Endothelial cell (in vitro differentiated cells): ENCODE results near the gene NRM. TPM values are rescaled to one million over a fixed set of nuclear protein-coding genes. Genes with fewer than 3 reads are reported as not detected.
"Not testable (repeated sequence)": the region's sequence is repeated elsewhere in the genome, so short reads cannot be mapped to it uniquely, and the experiment has no call there.

Source experiments
- DNase-seq: peaks from one replicate; pipeline ENCODE4 v3.0.0; 2021; ENCODE audit warnings: low spot score
- H3K27ac Mint-ChIP-seq: one replicate; pipeline ENCODE4 v1.8.0; 2021; ENCODE audit warnings: mixed read lengths, inconsistent platforms; ENCODE audit not compliant: unreplicated experiment
- H3K27me3 Mint-ChIP-seq: one replicate; pipeline ENCODE4 v1.8.0; 2021; ENCODE audit warnings: mild to moderate bottlenecking, moderate library complexity, mixed read lengths, inconsistent platforms; ENCODE audit not compliant: unreplicated experiment
- H3K36me3 Mint-ChIP-seq: one replicate; pipeline ENCODE4 v1.8.0; 2021; ENCODE audit warnings: mild to moderate bottlenecking, low read depth, mixed read lengths, inconsistent platforms; ENCODE audit not compliant: unreplicated experiment
- H3K4me1 Mint-ChIP-seq: one replicate; pipeline ENCODE4 v1.8.0; 2021; ENCODE audit warnings: mild to moderate bottlenecking, mixed read lengths, inconsistent platforms; ENCODE audit not compliant: unreplicated experiment
- H3K4me3 Mint-ChIP-seq: one replicate; pipeline ENCODE4 v1.8.0; 2021; ENCODE audit warnings: mild to moderate bottlenecking, mixed read lengths, inconsistent platforms; ENCODE audit not compliant: unreplicated experiment
- H3K9me3 Mint-ChIP-seq: one replicate; pipeline ENCODE4 v1.8.0; 2021; ENCODE audit warnings: mixed read lengths, inconsistent platforms; ENCODE audit not compliant: unreplicated experiment
- CTCF ChIP-seq: fragments of 200-600 bp; sonication (generic); IDR thresholded peaks from one replicate; pipeline ENCODE4 v1.5.0; 2021; ENCODE audit warnings: antibody characterized with exemption; ENCODE audit not compliant: unreplicated experiment
- total RNA-seq: library from RNA; stranded (reverse); fragmentation: NEBNext Ultra II Directional; extraction: Animal tissue kit (Norgen Biotek cat#: 25700); gene quantifications from one replicate; pipeline ENCODE4 v1.2.1, GENCODE V29; 2021; ENCODE audit not compliant: unreplicated experiment

NRM gene
- total RNA-seq, 1 donor from 2014 or later, result 26.0 TPM

- Mint-ChIP-seq H3K36me3 (peaks cover 15% of the 10 kb centered on the region), H3K4me3 (peak overlapping the region; percentile 80), H3K27ac (peak overlapping the region; percentile 63), H3K27me3 (peaks cover 1% of the 10 kb centered on the region), H3K9me3 (no peaks in the 10 kb centered on the region), H3K4me1 (peaks cover 41% of the 10 kb centered on the region)
- no peak for DNase-seq
- no peak for TF ChIP-seq CTCF
These were observed 14.0 kb downstream of the NRM start for GRCh38 chr6:30676660-30677285.

GRCh38 chr6:30672445-30673253 is 18.1 kb downstream of the NRM start, which contains the start of gene DHX16:
Gene DHX16, minus strand, starts transcription at chr6:30673006. Its CDS starts 165 bp downstream, at chr6:30672841.
- Mint-ChIP-seq H3K27ac (peak within 1 kb of the TSS; percentile 95), H3K27me3 (peaks cover 2% of the 10 kb centered on the region), H3K9me3 (no peaks in the 10 kb centered on the region), H3K4me3 (peak within 1 kb of the TSS; percentile 93), H3K36me3 (peaks cover 26% of the 10 kb centered on the region), H3K4me1 (peaks cover 29% of the 10 kb centered on the region)
- peak; percentile 97 for DNase-seq
- TF ChIP-seq CTCF, result peak; percentile 93

- Mint-ChIP-seq H3K4me3 (peak overlapping the region; percentile 72), H3K27me3 (peaks cover 2% of the 10 kb centered on the region), H3K36me3 (peaks cover 30% of the 10 kb centered on the region), H3K27ac (peak overlapping the region; percentile 61), H3K4me1 (peaks cover 25% of the 10 kb centered on the region), H3K9me3 (no peaks in the 10 kb centered on the region)
- DNase-seq, result peak; percentile 44
- TF ChIP-seq CTCF, result peak; percentile 20
These were observed 19.8 kb downstream of the NRM start for GRCh38 chr6:30670760-30671527.

- not testable (repeated sequence) for H3K4me3 Mint-ChIP-seq, H3K27me3 Mint-ChIP-seq, DNase-seq, H3K9me3 Mint-ChIP-seq, H3K27ac Mint-ChIP-seq
- H3K4me1 Mint-ChIP-seq, result peaks cover 25% of the 10 kb centered on the region
- H3K36me3 Mint-ChIP-seq, result peaks cover 59% of the 10 kb centered on the region
These were observed 24.5 kb downstream of the NRM start for GRCh38 chr6:30666300-30666699.

- Mint-ChIP-seq H3K36me3 (peaks cover 52% of the 10 kb centered on the region), H3K4me1 (peaks cover 16% of the 10 kb centered on the region), H3K4me3 (no peak overlapping the region), H3K9me3 (no peaks in the 10 kb centered on the region), H3K27me3 (peaks cover 7% of the 10 kb centered on the region), H3K27ac (peak overlapping the region; percentile 27)
- no peak for TF ChIP-seq CTCF
- no peak for DNase-seq
These were observed 25.6 kb downstream of the NRM start for GRCh38 chr6:30664994-30665767.

GRCh38 chr6:30657922-30658321 is 32.9 kb downstream of the NRM start:
- peaks cover 22% of the 10 kb centered on the region for H3K4me1 Mint-ChIP-seq
- peak overlapping the region; percentile 89 for H3K27ac Mint-ChIP-seq
- DNase-seq, H3K9me3 Mint-ChIP-seq: not testable (repeated sequence)
- H3K36me3 Mint-ChIP-seq, result peaks cover 60% of the 10 kb centered on the region
- peaks cover 12% of the 10 kb centered on the region for H3K27me3 Mint-ChIP-seq
- peak overlapping the region; percentile 61 for H3K4me3 Mint-ChIP-seq
